H1 (cell line): ENCODE measurements around the gene ASB8. TPM values are rescaled to one million over a fixed set of nuclear protein-coding genes. Genes with fewer than 3 reads are reported as not detected.

Experiments
- POLR2AphosphoS5 ChIP-seq: IDR thresholded peaks from 2 replicates; pipeline ENCODE4 v1.6.1; 2011; ENCODE audit warnings: low read depth, low read length
- polyA plus RNA-seq, 7 experiments: library from polyadenylated mRNA; depleted of rRNA in 3 of 7; stranded (reverse) in 5 of 7; unstranded in 2 of 7; fragments of >200 nt in 5 of 7; fragments of 200-250 nt in 2 of 7; gene quantifications; 1 replicate in 5 of 7; 2 replicates in 1 of 7; 4 replicates in 1 of 7; pipeline versions ENCODE4 v1.2.1 to v1.2.3, GENCODE V29; 2011 to 2013; ENCODE audit warnings: missing spikeins in 2 of 7, mixed read lengths in 2 of 7
- total RNA-seq: library from RNA; stranded (reverse); fragmentation: NEBNext Ultra II Directional; extraction: Animal tissue kit (Norgen Biotek cat#: 25700); gene quantifications from 2 replicates; pipeline ENCODE4 v1.2.1, GENCODE V29; 2021

ASB8 gene
- total and polyA plus RNA-seq, 2 of the 8 experiments (the other 6 are each of a cell fraction or from before 2014, with no cell fraction given): 3.8 to 8.3 TPM

- no peak for TF ChIP-seq POLR2AphosphoS5
Measured at GRCh38 chr12:48106681-48107613, 50.4 kb downstream of the ASB8 start (continued).
